ENCODE measurements around the gene MELK. TPM values are rescaled to one million over a fixed set of nuclear protein-coding genes. Genes with fewer than 3 reads are reported as not detected.

Gene MELK
- total and polyA plus RNA-seq, 7 donors: 1.2 to 10.8 (median 3.8) TPM; not detected in 3

GRCh38 chr9:36704148-36704547 lies 131.5 kb downstream of the MELK start:
- no peak for TF ChIP-seq CTCF (IDR thresholded peaks at IDR 0.05)
- TF ChIP-seq EP300 (IDR thresholded peaks at IDR 0.05): no peak
- H3K4me1 ChIP-seq: no peaks in the 10 kb centered on the region
- H3K4me3 ChIP-seq: no peak overlapping the region
- H3K9me3 ChIP-seq: peaks cover 0 to 1% (median 0%) of the 10 kb centered on the region in 4 donors
- H3K36me3 ChIP-seq: no peaks in the 10 kb centered on the region
- DNase-seq: no peak
- H3K27me3 ChIP-seq: no peaks in the 10 kb centered on the region
- H3K27ac ChIP-seq: no peak overlapping the region
- intact Hi-C loops (cut with DNase I): no loop called here

GRCh38 chr9:36713515-36714490 lies 141.1 kb downstream of the MELK start:
- no peaks in the 10 kb centered on the region for H3K4me1 ChIP-seq
- no peaks in the 10 kb centered on the region for H3K36me3 ChIP-seq
- no peaks in the 10 kb centered on the region for H3K27me3 ChIP-seq
- H3K9me3 ChIP-seq: no peaks in the 10 kb centered on the region
- no peak for DNase-seq
- H3K4me3 ChIP-seq: no peak overlapping the region
- no peak for TF ChIP-seq POLR2A (IDR thresholded peaks at IDR 0.05)
- no peak for TF ChIP-seq EP300 (IDR thresholded peaks at IDR 0.05)
- TF ChIP-seq CTCF (IDR thresholded peaks at IDR 0.05): no peak
- no peak for TF ChIP-seq POLR2AphosphoS5 (IDR thresholded peaks at IDR 0.05)
- intact Hi-C loops (cut with DNase I): no loop called here
- no peak overlapping the region for H3K27ac ChIP-seq
- 94% methylated on average over 29 of the region's 29 CpGs for WGBS, 2 donors

GRCh38 chr9:36716496-36716895 lies 143.8 kb downstream of the MELK start:
- no peak overlapping the region for H3K4me3 ChIP-seq
- no peaks in the 10 kb centered on the region for H3K4me1 ChIP-seq
- TF ChIP-seq POLR2AphosphoS5 (IDR thresholded peaks at IDR 0.05) (no peak), CTCF (IDR thresholded peaks at IDR 0.05) (no peak), POLR2A (IDR thresholded peaks at IDR 0.05) (no peak), EP300 (IDR thresholded peaks at IDR 0.05) (no peak)
- no peaks in the 10 kb centered on the region for H3K9me3 ChIP-seq
- H3K27ac ChIP-seq: no peak overlapping the region
- no peak for DNase-seq
- 76 to 81% methylated on average over 2 of the region's 2 CpGs for WGBS, 2 donors
- intact Hi-C loops (cut with DNase I): no loop called here
- H3K27me3 ChIP-seq: no peaks in the 10 kb centered on the region
- no peaks in the 10 kb centered on the region for H3K36me3 ChIP-seq

- H3K36me3 ChIP-seq: no peaks in the 10 kb centered on the region
- H3K27ac ChIP-seq: no peak overlapping the region
- WGBS, 2 donors: 69 to 74% methylated on average over 3 of the region's 3 CpGs
- no peak for TF ChIP-seq EP300 (IDR thresholded peaks at IDR 0.05)
- TF ChIP-seq POLR2A (IDR thresholded peaks at IDR 0.05): no peak
- TF ChIP-seq POLR2AphosphoS5 (IDR thresholded peaks at IDR 0.05): no peak
- TF ChIP-seq CTCF (IDR thresholded peaks at IDR 0.05): no peak
- no peaks in the 10 kb centered on the region for H3K9me3 ChIP-seq
- intact Hi-C loops (cut with DNase I): no loop called here
- H3K27me3 ChIP-seq: no peaks in the 10 kb centered on the region
- no peak for DNase-seq
- no peak overlapping the region for H3K4me3 ChIP-seq
- H3K4me1 ChIP-seq: no peaks in the 10 kb centered on the region
Measured at GRCh38 chr9:36717276-36717675, 144.6 kb downstream of the MELK start.
